ENCODE results near the gene ITGA3. TPM values are rescaled to one million over a fixed set of nuclear protein-coding genes. Genes with fewer than 3 reads are reported as not detected.

The ITGA3 gene
- total and polyA plus RNA-seq, 2 of the 13 experiments (the other 11 are each of a cell fraction or from before 2014, with no cell fraction given) = 0.48 to 0.69 TPM

DNA sequence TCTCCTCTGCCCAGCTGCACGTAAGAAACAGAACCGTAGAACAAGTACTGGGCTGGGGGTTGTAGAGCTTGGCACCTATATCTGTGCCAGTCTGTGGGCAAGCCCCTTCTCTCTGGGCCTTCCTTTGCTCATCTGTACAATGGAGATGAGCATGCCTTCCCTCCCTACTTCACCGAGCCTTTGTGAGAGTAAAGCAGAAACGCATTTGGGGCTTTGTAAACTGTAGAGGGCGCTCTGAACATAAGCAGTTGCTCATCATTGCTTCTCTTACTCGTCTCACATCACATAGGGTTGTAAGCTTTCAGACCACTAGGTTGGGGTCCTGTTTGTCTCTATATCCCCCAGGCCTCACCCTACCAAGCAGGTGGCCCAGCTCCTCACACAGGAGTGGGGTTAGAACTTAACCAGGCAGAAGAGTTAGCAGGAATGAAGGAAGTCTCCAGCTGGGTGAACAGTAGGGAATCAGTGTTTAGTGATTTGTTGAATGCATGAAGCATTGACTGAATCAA, 59.0 kb downstream of the ITGA3 start (continued):
- 0 out of 2 replicates have a peak, but pooled peaks have one; percentile 27 for TF ChIP-seq KDM1A (CRISPR knock-in tag; IDR thresholded peaks at IDR 0.05)
- TF ChIP-seq REL (CRISPR knock-in tag; conservative IDR thresholded peaks at IDR 0.05) = no peak
- TF ChIP-seq, protein P1, sequence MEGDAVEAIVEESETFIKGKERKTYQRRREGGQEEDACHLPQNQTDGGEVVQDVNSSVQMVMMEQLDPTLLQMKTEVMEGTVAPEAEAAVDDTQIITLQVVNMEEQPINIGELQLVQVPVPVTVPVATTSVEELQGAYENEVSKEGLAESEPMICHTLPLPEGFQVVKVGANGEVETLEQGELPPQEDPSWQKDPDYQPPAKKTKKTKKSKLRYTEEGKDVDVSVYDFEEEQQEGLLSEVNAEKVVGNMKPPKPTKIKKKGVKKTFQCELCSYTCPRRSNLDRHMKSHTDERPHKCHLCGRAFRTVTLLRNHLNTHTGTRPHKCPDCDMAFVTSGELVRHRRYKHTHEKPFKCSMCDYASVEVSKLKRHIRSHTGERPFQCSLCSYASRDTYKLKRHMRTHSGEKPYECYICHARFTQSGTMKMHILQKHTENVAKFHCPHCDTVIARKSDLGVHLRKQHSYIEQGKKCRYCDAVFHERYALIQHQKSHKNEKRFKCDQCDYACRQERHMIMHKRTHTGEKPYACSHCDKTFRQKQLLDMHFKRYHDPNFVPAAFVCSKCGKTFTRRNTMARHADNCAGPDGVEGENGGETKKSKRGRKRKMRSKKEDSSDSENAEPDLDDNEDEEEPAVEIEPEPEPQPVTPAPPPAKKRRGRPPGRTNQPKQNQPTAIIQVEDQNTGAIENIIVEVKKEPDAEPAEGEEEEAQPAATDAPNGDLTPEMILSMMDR (CRISPR knock-in tag; IDR thresholded peaks at IDR 0.05) = peak; percentile 88
- TF ChIP-seq CBX1 (IDR thresholded peaks at IDR 0.05; ENCODE audit: low read depth) = no peak
- no peak for TF ChIP-seq KMT2A (CRISPR knock-in tag; IDR thresholded peaks at IDR 0.05)
- no peak for TF ChIP-seq ZNF343 (CRISPR knock-in tag; IDR thresholded peaks at IDR 0.05)
- TF ChIP-seq, protein P2, sequence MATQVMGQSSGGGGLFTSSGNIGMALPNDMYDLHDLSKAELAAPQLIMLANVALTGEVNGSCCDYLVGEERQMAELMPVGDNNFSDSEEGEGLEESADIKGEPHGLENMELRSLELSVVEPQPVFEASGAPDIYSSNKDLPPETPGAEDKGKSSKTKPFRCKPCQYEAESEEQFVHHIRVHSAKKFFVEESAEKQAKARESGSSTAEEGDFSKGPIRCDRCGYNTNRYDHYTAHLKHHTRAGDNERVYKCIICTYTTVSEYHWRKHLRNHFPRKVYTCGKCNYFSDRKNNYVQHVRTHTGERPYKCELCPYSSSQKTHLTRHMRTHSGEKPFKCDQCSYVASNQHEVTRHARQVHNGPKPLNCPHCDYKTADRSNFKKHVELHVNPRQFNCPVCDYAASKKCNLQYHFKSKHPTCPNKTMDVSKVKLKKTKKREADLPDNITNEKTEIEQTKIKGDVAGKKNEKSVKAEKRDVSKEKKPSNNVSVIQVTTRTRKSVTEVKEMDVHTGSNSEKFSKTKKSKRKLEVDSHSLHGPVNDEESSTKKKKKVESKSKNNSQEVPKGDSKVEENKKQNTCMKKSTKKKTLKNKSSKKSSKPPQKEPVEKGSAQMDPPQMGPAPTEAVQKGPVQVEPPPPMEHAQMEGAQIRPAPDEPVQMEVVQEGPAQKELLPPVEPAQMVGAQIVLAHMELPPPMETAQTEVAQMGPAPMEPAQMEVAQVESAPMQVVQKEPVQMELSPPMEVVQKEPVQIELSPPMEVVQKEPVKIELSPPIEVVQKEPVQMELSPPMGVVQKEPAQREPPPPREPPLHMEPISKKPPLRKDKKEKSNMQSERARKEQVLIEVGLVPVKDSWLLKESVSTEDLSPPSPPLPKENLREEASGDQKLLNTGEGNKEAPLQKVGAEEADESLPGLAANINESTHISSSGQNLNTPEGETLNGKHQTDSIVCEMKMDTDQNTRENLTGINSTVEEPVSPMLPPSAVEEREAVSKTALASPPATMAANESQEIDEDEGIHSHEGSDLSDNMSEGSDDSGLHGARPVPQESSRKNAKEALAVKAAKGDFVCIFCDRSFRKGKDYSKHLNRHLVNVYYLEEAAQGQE (IDR thresholded peaks at IDR 0.05; ENCODE audit: borderline replicate concordance in 1 of 2, low read depth in 1 of 2, low read length in 2 of 2) = no peak
- TF ChIP-seq SOX13 (IDR thresholded peaks at IDR 0.05) = no peak
- TF ChIP-seq SOX13 (CRISPR knock-in tag; conservative IDR thresholded peaks at IDR 0.05 in 1 of 2, IDR thresholded peaks at IDR 0.05 in 1 of 2) = 0 out of 4 replicates have a peak, but pooled peaks of 1 of the 2 experiments have one; percentile 8
- TF ChIP-seq SIX4 (CRISPR knock-in tag; IDR thresholded peaks at IDR 0.05) = no peak
- no peak for TF ChIP-seq ARNT2 (CRISPR knock-in tag; IDR thresholded peaks at IDR 0.05; ENCODE audit: low read depth)
- TF ChIP-seq, protein P3, sequence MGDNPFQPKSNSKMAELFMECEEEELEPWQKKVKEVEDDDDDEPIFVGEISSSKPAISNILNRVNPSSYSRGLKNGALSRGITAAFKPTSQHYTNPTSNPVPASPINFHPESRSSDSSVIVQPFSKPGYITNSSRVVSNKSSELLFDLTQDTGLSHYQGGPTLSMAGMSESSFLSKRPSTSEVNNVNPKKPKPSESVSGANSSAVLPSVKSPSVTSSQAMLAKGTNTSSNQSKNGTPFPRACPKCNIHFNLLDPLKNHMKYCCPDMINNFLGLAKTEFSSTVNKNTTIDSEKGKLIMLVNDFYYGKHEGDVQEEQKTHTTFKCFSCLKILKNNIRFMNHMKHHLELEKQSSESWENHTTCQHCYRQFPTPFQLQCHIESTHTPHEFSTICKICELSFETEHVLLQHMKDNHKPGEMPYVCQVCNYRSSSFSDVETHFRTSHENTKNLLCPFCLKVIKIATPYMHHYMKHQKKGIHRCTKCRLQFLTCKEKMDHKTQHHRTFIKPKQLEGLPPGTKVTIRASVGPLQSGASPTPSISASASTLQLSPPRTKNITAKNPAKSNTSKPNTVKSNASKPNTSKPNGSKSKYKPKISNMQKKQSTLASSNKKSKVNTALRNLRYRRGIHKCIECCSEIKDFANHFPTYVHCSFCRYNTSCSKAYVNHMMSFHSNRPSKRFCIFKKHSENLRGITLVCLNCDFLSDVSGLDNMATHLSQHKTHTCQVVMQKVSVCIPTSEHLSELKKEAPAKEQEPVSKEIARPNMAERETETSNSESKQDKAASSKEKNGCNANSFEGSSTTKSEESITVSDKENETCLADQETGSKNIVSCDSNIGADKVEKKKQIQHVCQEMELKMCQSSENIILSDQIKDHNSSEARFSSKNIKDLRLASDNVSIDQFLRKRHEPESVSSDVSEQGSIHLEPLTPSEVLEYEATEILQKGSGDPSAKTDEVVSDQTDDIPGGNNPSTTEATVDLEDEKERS (CRISPR knock-in tag; IDR thresholded peaks at IDR 0.05) = no peak
- no peak for TF ChIP-seq PCBP2 (optimal IDR thresholded peaks at IDR 0.05; ENCODE audit: low read depth, low read length, poor library complexity, severe bottlenecking)
- TF ChIP-seq HOXA9 (CRISPR knock-in tag; IDR thresholded peaks at IDR 0.05; ENCODE audit: borderline replicate concordance) = no peak
- TF ChIP-seq TEAD3 (CRISPR knock-in tag; optimal IDR thresholded peaks at IDR 0.05; ENCODE audit: borderline replicate concordance) = peak; percentile 32
- no peak for TF ChIP-seq NFATC3 (CRISPR knock-in tag; IDR thresholded peaks at IDR 0.05)
- no peak for TF ChIP-seq TMF1 (CRISPR knock-in tag; IDR thresholded peaks at IDR 0.05; ENCODE audit: low read depth)
- TF ChIP-seq CBX5 (CRISPR knock-in tag; IDR thresholded peaks at IDR 0.05; ENCODE audit: borderline replicate concordance) = no peak
- TF ChIP-seq, protein P4, sequence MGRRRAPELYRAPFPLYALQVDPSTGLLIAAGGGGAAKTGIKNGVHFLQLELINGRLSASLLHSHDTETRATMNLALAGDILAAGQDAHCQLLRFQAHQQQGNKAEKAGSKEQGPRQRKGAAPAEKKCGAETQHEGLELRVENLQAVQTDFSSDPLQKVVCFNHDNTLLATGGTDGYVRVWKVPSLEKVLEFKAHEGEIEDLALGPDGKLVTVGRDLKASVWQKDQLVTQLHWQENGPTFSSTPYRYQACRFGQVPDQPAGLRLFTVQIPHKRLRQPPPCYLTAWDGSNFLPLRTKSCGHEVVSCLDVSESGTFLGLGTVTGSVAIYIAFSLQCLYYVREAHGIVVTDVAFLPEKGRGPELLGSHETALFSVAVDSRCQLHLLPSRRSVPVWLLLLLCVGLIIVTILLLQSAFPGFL (CRISPR knock-in tag; IDR thresholded peaks at IDR 0.05) = no peak
- TF ChIP-seq SP2 (CRISPR knock-in tag; IDR thresholded peaks at IDR 0.05) = no peak
